Neuronal stem cell (in vitro differentiated cells): ENCODE results near the gene LRIG1.

ENCODE experiments used
- DNase-seq: peaks from one replicate; pipeline ENCODE4 v3.0.0-alpha.2; 2013; ENCODE audit warnings: low spot score
- H2AFZ ChIP-seq: one replicate; pipeline ENCODE4 v1.6.1; 2013; ENCODE audit warnings: mild to moderate bottlenecking, low read length, inconsistent platforms
- H2AK5ac ChIP-seq: 2 replicates; pipeline ENCODE4 v1.6.1; 2013; ENCODE audit warnings: low read depth, mild to moderate bottlenecking, inconsistent platforms, low read length, moderate library complexity, mixed read lengths
- H2BK120ac ChIP-seq: 2 replicates; pipeline ENCODE4 v1.6.1; 2013; ENCODE audit warnings: low read depth, mild to moderate bottlenecking, inconsistent platforms, low read length, moderate library complexity, mixed read lengths
- H2BK12ac ChIP-seq: one replicate; pipeline ENCODE4 v1.6.1; 2013; ENCODE audit warnings: low read length, inconsistent platforms
- H2BK15ac ChIP-seq: 2 replicates; pipeline ENCODE4 v1.6.1; 2013; ENCODE audit warnings: mild to moderate bottlenecking, low read length, inconsistent platforms, mixed read lengths
- H2BK5ac ChIP-seq: one replicate; pipeline ENCODE4 v1.6.1; 2013; ENCODE audit warnings: inconsistent platforms, mild to moderate bottlenecking, low read length, moderate library complexity
- H3K14ac ChIP-seq: one replicate; pipeline ENCODE4 v1.6.1; 2013; ENCODE audit warnings: low read length, inconsistent platforms
- H3K18ac ChIP-seq: 2 replicates; pipeline ENCODE4 v1.6.1; 2013; ENCODE audit warnings: low read length, inconsistent platforms
- H3K23ac ChIP-seq: 2 replicates; pipeline ENCODE4 v1.6.1; 2013; ENCODE audit warnings: low read depth, mild to moderate bottlenecking, mixed read lengths, low read length, inconsistent platforms; ENCODE audit not compliant: poor library complexity
- H3K27ac ChIP-seq: replicated peaks from 3 replicates; pipeline ENCODE4 v1.5.1; 2013; ENCODE audit warnings: low read length, inconsistent platforms
- H3K27me3 ChIP-seq, 3 experiments: 2 replicates each; pipeline ENCODE4 v1.6.1; 2013; ENCODE audit warnings: low read length in 3 of 3, mild to moderate bottlenecking in 2 of 3, inconsistent platforms in 1 of 3, low read depth in 1 of 3, mixed read lengths in 1 of 3, moderate library complexity in 1 of 3; ENCODE audit not compliant: control insufficient read depth in 3 of 3, insufficient read depth in 3 of 3
- H3K36me3 ChIP-seq, 2 donors: replicated peaks in 1 of 2; 2 replicates each; pipeline ENCODE4 v1.6.1; 2013; ENCODE audit warnings: low read length in 2 of 2; ENCODE audit not compliant: control insufficient read depth in 2 of 2, insufficient read depth in 2 of 2
- H3K4ac ChIP-seq: 2 replicates; pipeline ENCODE4 v1.6.1; 2013; ENCODE audit warnings: inconsistent platforms, mild to moderate bottlenecking, low read length, moderate library complexity
- H3K4me1 ChIP-seq, 2 donors: 1 replicate in 1 of 2; 2 replicates in 1 of 2; pipeline ENCODE4 v1.6.1; 2013; ENCODE audit warnings: low read length in 2 of 2, low read depth in 1 of 2; ENCODE audit not compliant: control insufficient read depth in 2 of 2, insufficient read depth in 1 of 2
- H3K4me2 ChIP-seq: one replicate; pipeline ENCODE4 v1.6.1; 2013; ENCODE audit warnings: mild to moderate bottlenecking, low read length, inconsistent platforms; ENCODE audit not compliant: insufficient read depth, poor library complexity, severe bottlenecking
- H3K4me3 ChIP-seq, 2 donors: 2 replicates each; pipeline ENCODE4 v1.5.1; 2013; ENCODE audit warnings: low read length in 2 of 2, mild to moderate bottlenecking in 2 of 2, inconsistent platforms in 1 of 2, moderate library complexity in 1 of 2
- H3K79me1 ChIP-seq: one replicate; pipeline ENCODE4 v1.6.1; 2013; ENCODE audit warnings: low read depth, mild to moderate bottlenecking, inconsistent platforms, low read length, moderate library complexity
- H3K9ac ChIP-seq: one replicate; pipeline ENCODE4 v1.6.1; 2013; ENCODE audit warnings: mild to moderate bottlenecking, low read depth, low read length, inconsistent platforms; ENCODE audit not compliant: poor library complexity
- H3K9me3 ChIP-seq, 2 donors: replicated peaks in 1 of 2; 2 replicates each; pipeline versions ENCODE3 to v1.6.1; 2013; ENCODE audit warnings: low read length in 2 of 2, mild to moderate bottlenecking in 2 of 2, inconsistent platforms in 1 of 2, low read depth in 1 of 2, mixed read lengths in 1 of 2, moderate library complexity in 1 of 2; ENCODE audit not compliant: control insufficient read depth in 2 of 2, insufficient read depth in 1 of 2
- H4K8ac ChIP-seq: one replicate; pipeline ENCODE4 v1.6.1; 2013; ENCODE audit warnings: low read depth, mild to moderate bottlenecking, inconsistent platforms, low read length, moderate library complexity
- H4K91ac ChIP-seq: one replicate; pipeline ENCODE4 v1.6.1; 2013; ENCODE audit warnings: low read length, low read depth, mild to moderate bottlenecking, inconsistent platforms; ENCODE audit not compliant: poor library complexity
- WGBS, 2 donors: extraction: QIAGEN DNeasy Blood & Tissue Kit; methylation state at CpG; one replicate each; pipeline ENCODE4 v1.1.7; 2013; ENCODE audit warnings: missing lambda C conversion rate in 2 of 2, mixed read lengths in 1 of 2; ENCODE audit not compliant: insufficient read length in 2 of 2, insufficient replicate concordance in 1 of 2; ENCODE audit errors: extremely low coverage in 2 of 2; 5-methylcytosine and 5-hydroxymethylcytosine counted together

LRIG1 gene

DNA sequence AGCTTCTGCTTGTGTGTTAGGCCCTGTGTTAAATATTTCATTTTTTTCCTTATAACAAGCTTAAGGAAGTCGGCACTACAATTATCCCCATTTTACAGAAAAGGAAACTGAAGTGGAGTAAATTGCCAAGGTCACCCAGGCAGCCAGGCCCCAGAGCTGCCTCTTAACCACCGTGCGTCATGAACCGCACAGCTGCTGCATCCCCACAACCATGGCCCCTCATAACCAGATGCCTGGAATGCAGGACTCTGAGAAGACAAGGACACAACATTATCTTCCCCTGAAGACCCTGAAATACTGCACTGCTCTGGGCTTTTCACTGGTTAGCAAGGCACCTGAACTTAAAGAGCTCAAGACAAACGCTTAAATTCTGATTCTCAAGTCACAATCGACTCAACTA is 14.6 kb downstream of the LRIG1 start:
- no peak for DNase-seq
- H4K91ac ChIP-seq, result no peak overlapping the region
- no peak overlapping the region for H3K14ac ChIP-seq
- no peak overlapping the region for H3K4me3 ChIP-seq
- H2BK120ac ChIP-seq, result no peak overlapping the region
- no peak overlapping the region for H4K8ac ChIP-seq
- H3K36me3 ChIP-seq, result peaks cover 0 to 22% of the 10 kb centered on the region in 2 donors
- H3K9ac ChIP-seq, result peak overlapping the region; percentile 17
- no peak overlapping the region for H2BK5ac ChIP-seq
- H3K4me2 ChIP-seq, result no peak overlapping the region
- H2AK5ac ChIP-seq, result no peak overlapping the region
- no peak overlapping the region for H2BK12ac ChIP-seq
- no peak overlapping the region for H3K23ac ChIP-seq
- no peak overlapping the region for H3K27ac ChIP-seq
- peak overlapping the region; percentile 50 for H3K18ac ChIP-seq
- peaks cover 4% of the 10 kb centered on the region for H3K79me1 ChIP-seq
- no peak overlapping the region for H3K4ac ChIP-seq
- peaks cover 36 to 45% of the 10 kb centered on the region in 2 donors for H3K4me1 ChIP-seq
- no peaks in the 10 kb centered on the region for H3K27me3 ChIP-seq
- no CpG with 5 or more reads among the region's 6 CpGs for WGBS, 2 donors
- no peaks in the 10 kb centered on the region for H3K9me3 ChIP-seq
- H2AFZ ChIP-seq, result no peak overlapping the region
- H2BK15ac ChIP-seq, result no peak overlapping the region

DNA sequence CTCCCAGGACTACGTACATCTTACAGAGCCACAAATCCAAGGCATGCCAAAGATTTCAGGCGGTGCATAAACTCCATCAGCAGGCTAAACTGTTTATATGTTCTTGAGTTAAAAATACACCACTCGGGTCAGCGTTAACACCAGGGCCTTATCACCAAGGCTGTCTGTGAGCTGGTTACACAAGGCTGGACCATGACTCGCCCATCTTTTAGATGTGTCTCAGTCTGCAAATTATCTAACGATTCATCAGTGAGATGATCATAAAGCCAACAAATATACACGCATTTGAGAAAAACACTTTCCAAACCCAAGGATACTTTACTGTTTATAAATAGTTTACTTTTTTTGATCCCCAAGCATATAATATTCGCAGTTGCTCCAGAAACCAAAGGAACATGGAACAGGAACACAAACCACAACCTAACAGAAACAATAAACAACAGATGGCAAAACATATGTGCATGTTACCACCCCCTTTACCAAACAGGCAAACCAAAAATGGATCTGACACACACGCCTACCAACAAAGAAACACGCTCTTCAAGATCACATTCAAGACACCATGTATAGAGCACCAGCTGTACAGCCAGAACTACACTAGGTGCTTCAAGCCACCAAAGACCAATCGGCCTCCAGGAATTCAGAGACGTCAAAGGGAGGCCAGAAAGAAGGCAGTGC is 15.4 kb downstream of the LRIG1 start:
- no peak overlapping the region for H2BK5ac ChIP-seq
- H3K23ac ChIP-seq, result no peak overlapping the region
- H2BK15ac ChIP-seq, result no peak overlapping the region
- no peak overlapping the region for H3K14ac ChIP-seq
- no peak overlapping the region for H2AK5ac ChIP-seq
- H4K91ac ChIP-seq, result no peak overlapping the region
- H2AFZ ChIP-seq, result no peak overlapping the region
- peaks cover 29 to 49% of the 10 kb centered on the region in 2 donors for H3K4me1 ChIP-seq
- WGBS, 2 donors, result no CpG with 5 or more reads among the region's 12 CpGs
- H3K9ac ChIP-seq, result no peak overlapping the region
- no peak overlapping the region for H2BK12ac ChIP-seq
- DNase-seq, result no peak
- H3K79me1 ChIP-seq, result peaks cover 4% of the 10 kb centered on the region
- no peak overlapping the region for H4K8ac ChIP-seq
- peak overlapping the region; percentile 6 for H3K18ac ChIP-seq
- H3K9me3 ChIP-seq, result no peaks in the 10 kb centered on the region
- no peak overlapping the region for H3K4ac ChIP-seq
- no peak overlapping the region for H2BK120ac ChIP-seq
- no peaks in the 10 kb centered on the region for H3K27me3 ChIP-seq
- H3K4me3 ChIP-seq, result no peak overlapping the region
- peaks cover 0 to 24% of the 10 kb centered on the region in 2 donors for H3K36me3 ChIP-seq
- H3K27ac ChIP-seq, result no peak overlapping the region
- peak overlapping the region; percentile 26 for H3K4me2 ChIP-seq

DNA sequence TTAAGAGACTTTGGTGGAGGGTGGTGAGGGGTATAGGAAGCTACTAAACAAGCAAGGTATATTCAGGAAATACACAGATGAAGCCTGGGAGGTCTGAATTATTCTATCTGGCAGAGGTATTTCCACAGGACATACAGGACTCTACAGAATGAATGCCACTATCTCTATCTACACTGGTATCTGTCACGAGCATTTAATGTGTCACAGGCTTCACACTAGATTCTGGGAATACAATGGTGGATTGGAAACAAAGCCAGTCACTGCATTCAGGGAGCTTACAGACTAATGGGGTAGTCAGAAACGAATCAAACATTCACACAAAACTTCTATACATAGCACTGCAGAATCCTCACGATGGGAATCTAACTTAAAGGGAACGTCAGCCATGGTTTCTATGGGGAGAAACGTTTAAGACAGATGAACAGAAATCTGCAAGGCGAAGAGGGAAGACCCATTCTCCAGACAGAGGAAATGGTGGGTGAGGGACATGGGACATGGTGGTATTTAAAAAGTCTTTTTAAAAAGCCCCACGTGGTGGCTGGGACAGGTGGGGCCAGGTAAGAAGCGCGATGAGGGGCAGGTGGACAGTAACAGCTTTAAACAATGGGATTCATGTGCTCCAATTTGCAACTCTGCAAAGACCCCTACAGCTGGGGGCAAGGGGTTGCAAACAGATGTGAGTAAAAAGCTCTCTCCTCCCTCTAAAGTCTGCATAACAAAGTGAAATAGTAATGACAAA is 16.5 kb downstream of the LRIG1 start:
- DNase-seq, result no peak
- no peak overlapping the region for H3K14ac ChIP-seq
- no peak overlapping the region for H2BK5ac ChIP-seq
- no peak overlapping the region for H2BK15ac ChIP-seq
- H3K4me3 ChIP-seq, result no peak overlapping the region
- H3K23ac ChIP-seq, result no peak overlapping the region
- H3K36me3 ChIP-seq, result peaks cover 0 to 30% of the 10 kb centered on the region in 2 donors
- H3K27me3 ChIP-seq, result no peaks in the 10 kb centered on the region
- H3K27ac ChIP-seq, result no peak overlapping the region
- H2BK12ac ChIP-seq, result no peak overlapping the region
- WGBS, 2 donors, result no CpG with 5 or more reads among the region's 9 CpGs
- H3K18ac ChIP-seq, result no peak overlapping the region
- H2BK120ac ChIP-seq, result no peak overlapping the region
- H3K4me1 ChIP-seq, result peaks cover 23 to 44% of the 10 kb centered on the region in 2 donors
- no peak overlapping the region for H2AFZ ChIP-seq
- peaks cover 4% of the 10 kb centered on the region for H3K79me1 ChIP-seq
- no peak overlapping the region for H3K4me2 ChIP-seq
- no peak overlapping the region for H3K9ac ChIP-seq
- no peak overlapping the region for H4K8ac ChIP-seq
- H3K4ac ChIP-seq, result no peak overlapping the region
- H3K9me3 ChIP-seq, result peaks cover 0 to 4% of the 10 kb centered on the region in 2 donors
- H2AK5ac ChIP-seq, result no peak overlapping the region
- H4K91ac ChIP-seq, result no peak overlapping the region

DNA sequence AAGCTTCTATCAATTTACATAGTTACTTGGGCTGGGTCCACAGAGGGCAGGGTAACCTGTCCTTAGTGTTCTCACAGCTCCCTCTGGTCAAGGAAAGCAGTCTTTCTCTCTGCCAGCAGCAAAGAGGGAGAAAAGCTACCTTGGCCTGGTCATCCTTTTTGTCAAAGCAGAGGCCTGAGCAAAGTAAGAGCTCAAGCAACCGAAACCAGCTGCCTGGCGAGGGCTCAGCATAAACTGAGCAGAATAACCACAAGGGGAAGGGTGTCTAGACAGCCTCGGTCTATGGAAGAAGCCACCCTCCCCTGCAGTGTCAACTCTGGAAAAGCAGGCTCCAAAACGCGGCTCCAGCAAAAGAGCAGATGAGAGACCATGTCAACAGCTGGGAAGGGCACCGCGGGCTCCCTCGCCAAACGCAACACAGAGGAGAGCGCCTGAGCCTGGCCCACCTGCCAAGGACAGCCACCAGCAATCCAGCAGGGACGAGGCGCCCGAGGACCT is 17.4 kb downstream of the LRIG1 start:
- Histone ChIP-seq H3K27me3 (no peaks in the 10 kb centered on the region), H3K79me1 (peaks cover 4% of the 10 kb centered on the region), H3K4ac (no peak overlapping the region), H3K23ac (no peak overlapping the region), H4K91ac (no peak overlapping the region), H3K9ac (no peak overlapping the region), H3K9me3 (peaks cover 0 to 4% of the 10 kb centered on the region in 2 donors), H2AK5ac (no peak overlapping the region), H3K18ac (peak overlapping the region; percentile 82), H3K4me3 (no peak overlapping the region), H3K27ac (peak overlapping the region; percentile 21), H4K8ac (no peak overlapping the region), H3K14ac (peak overlapping the region; percentile 79), H2BK15ac (no peak overlapping the region), H2AFZ (no peak overlapping the region), H3K4me1 (peaks cover 23 to 42% of the 10 kb centered on the region in 2 donors), H2BK12ac (no peak overlapping the region), H2BK120ac (no peak overlapping the region), H2BK5ac (no peak overlapping the region), H3K4me2 (no peak overlapping the region), H3K36me3 (peaks cover 0 to 26% of the 10 kb centered on the region in 2 donors)
- no peak for DNase-seq
- no CpG with 5 or more reads among the region's 13 CpGs for WGBS, 2 donors
